Measurements from ENCODE around the gene ANKRD39. TPM values are rescaled to one million over a fixed set of nuclear protein-coding genes. Genes with fewer than 3 reads are reported as not detected.

Gene ANKRD39
- total and polyA plus RNA-seq, 10 of the 15 experiments (the other 5 are each of a cell fraction or from before 2014, with no cell fraction given), result 7.4 to 36.2 (median 23.7) TPM

DNA sequence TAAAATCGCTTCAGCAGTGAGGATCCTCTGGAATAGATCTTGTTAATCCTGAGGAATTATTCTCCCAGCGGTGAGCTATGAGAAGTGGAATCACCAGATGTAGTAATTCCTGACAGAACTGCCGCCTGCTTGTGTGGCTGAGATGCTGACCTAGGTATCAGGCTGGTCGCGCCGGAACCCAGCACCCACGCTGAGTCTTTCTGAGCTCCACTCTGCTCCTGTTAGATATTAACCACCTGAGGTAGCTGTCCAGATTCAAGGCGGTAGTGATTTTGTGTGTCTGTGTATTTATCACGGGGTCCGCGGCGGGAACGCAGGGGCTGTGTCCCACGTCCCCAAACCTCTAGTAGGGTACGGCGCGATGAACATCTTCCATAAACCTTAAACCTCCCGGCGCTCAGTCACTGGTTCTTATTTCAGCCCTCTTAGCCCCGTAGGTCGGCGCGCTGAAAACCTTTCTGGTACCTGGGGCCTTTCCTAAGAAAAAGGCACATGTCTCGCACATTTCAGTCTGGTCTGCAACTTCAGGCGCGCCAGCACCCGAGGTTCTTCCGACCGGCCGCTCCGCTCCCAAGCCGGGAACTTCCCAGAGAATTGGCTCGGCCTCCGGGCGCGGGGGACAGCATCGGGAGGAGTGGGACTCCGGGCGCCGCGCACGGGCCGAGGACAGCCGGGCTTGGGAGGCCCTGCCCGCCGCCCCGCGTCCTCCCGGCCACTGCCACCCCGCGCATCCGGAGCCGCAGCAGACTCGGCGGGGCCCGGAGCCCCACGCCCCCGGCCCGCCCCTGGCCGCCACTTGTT is 42.3 kb downstream of the ANKRD39 start:
- no peak for FAIRE-seq
- WGBS (ENCODE audit: insufficient coverage, insufficient replicate concordance, low lambda C conversion rate, missing lambda C conversion rate), result 2% methylated on average over 43 of the region's 60 CpGs
- no peaks in the 10 kb centered on the region for H3K27me3 ChIP-seq (replicated peaks in 1 of 2; ENCODE audit: control insufficient read depth in 2 of 2, insufficient read depth in 2 of 2, low read length in 1 of 2)
- no peaks in the 10 kb centered on the region; a peak in 1 of 4 replicates for H3K36me3 ChIP-seq (ENCODE audit: control insufficient read depth in 2 of 2, insufficient read depth in 2 of 2, low read length in 1 of 2)
- POLR2A ChIA-PET, result interaction anchor here (0.5 to 3.2 kb wide), 5 partner anchors 41 to 177 kb away, joined by 3 to 11 read pairs (median 3); partner anchors contain the start of gene ANKRD39
- H3K27ac ChIP-seq (ENCODE audit: control insufficient read depth, insufficient read depth), result peak overlapping the region; percentile 30
- H3K9me3 ChIP-seq (replicated peaks; ENCODE audit: control insufficient read depth, insufficient read depth, low read length), result no peaks in the 10 kb centered on the region
- CTCF ChIA-PET, result interaction anchor here (0.6 to 1.2 kb wide), 10 partner anchors 8 to 298 kb away, joined by 3 to 6 read pairs (median 3); partner anchors contain the start of genes ANKRD36 and ANKRD39
- H3K4me1 ChIP-seq (ENCODE audit: control insufficient read depth, insufficient read depth, low read length), result peaks cover 12% of the 10 kb centered on the region
- peak overlapping the region; percentile 78 for H3K4me3 ChIP-seq
- peaks cover 24% of the 10 kb centered on the region for H3K79me2 ChIP-seq (ENCODE audit: control insufficient read depth, insufficient read depth, low read length)
- H3K9ac ChIP-seq (ENCODE audit: control insufficient read depth, insufficient read depth, low read length), result peak overlapping the region; percentile 67
- peaks cover 2% of the 10 kb centered on the region; the same call in 1 of the 2 replicates for H4K20me1 ChIP-seq (ENCODE audit: control insufficient read depth, insufficient read depth)
- DNase-seq (ENCODE audit: low read depth, low spot score), result no peak
- TSS peak; percentile 90 for BruUV-seq (replicated peaks)
- RAD21 ChIA-PET (ENCODE audit: unreplicated experiment), result interaction anchor here (0.8 to 2.7 kb wide), 6 partner anchors 42 to 177 kb away, joined by 3 to 14 read pairs (median 6); partner anchors contain the start of genes ANKRD39 and KANSL3
- SMC1A ChIA-PET (ENCODE audit: uncharacterized antibody, unreplicated experiment), result interaction anchor here (0.6 to 1.2 kb wide), 6 partner anchors 10 to 58 kb away, joined by 3 to 5 read pairs (median 3); no protein-coding TSS in a partner anchor
- peak; percentile 21 for ATAC-seq
- H2AFZ ChIP-seq (ENCODE audit: control insufficient read depth, low read depth, low read length), result peak overlapping the region; percentile 91
- intact Hi-C loops (cut with micrococcal nuclease; ENCODE audit: unreplicated experiment) (no loop called here), in situ Hi-C loops (cut with MboI) (no loop called here)
- H3K4me2 ChIP-seq (ENCODE audit: control insufficient read depth, insufficient read depth), result peak overlapping the region; percentile 99
- peak; percentile 24 for TF ChIP-seq NKRF (conservative IDR thresholded peaks at IDR 0.05)
- TF ChIP-seq RB1 (IDR thresholded peaks at IDR 0.05; ENCODE audit: borderline replicate concordance), result peak; percentile 32; the same call in 1 of the 2 replicates
- TF ChIP-seq MXI1 (IDR thresholded peaks at IDR 0.05; ENCODE audit: low read depth, low read length), result peak; percentile 41; the same call in 1 of the 2 replicates
- TF ChIP-seq LARP7 (IDR thresholded peaks at IDR 0.05), result 0 out of 2 replicates have a peak, but pooled peaks have one; percentile 11
- no peak for TF ChIP-seq POLR2A (IDR thresholded peaks at IDR 0.05; ENCODE audit: low read depth, low read length)
- TF ChIP-seq IKZF2 (IDR thresholded peaks at IDR 0.05), result no peak; a peak in 1 of 4 replicates
- 0 out of 2 replicates have a peak, but pooled peaks have one; percentile 30 for TF ChIP-seq NBN (IDR thresholded peaks at IDR 0.05)
- TF ChIP-seq EED (IDR thresholded peaks at IDR 0.05; ENCODE audit: low read depth), result 0 out of 2 replicates have a peak, but pooled peaks have one; percentile 12
- 0 out of 2 replicates have a peak, but pooled peaks have one; percentile 14 for TF ChIP-seq RELB (IDR thresholded peaks at IDR 0.05; ENCODE audit: low read depth)
- no peak for TF ChIP-seq CBX5 (IDR thresholded peaks at IDR 0.05; ENCODE audit: low read depth)

All from GM12878 (cell line).